Stimulated activated CD8-positive, alpha-beta memory T cell treated with anti-CD3 and anti-CD28 coated beads, Interleukin-15, amount 100 ng/mL, for 4 hours (primary cell): ENCODE measurements around the gene ATP5MC3.

Experiments used
- DNase-seq, 2 donors: peaks; one replicate each; pipeline ENCODE4 v3.0.0-alpha.2; 2020; ENCODE audit warnings: low read depth in 2 of 2

Gene ATP5MC3

DNA sequence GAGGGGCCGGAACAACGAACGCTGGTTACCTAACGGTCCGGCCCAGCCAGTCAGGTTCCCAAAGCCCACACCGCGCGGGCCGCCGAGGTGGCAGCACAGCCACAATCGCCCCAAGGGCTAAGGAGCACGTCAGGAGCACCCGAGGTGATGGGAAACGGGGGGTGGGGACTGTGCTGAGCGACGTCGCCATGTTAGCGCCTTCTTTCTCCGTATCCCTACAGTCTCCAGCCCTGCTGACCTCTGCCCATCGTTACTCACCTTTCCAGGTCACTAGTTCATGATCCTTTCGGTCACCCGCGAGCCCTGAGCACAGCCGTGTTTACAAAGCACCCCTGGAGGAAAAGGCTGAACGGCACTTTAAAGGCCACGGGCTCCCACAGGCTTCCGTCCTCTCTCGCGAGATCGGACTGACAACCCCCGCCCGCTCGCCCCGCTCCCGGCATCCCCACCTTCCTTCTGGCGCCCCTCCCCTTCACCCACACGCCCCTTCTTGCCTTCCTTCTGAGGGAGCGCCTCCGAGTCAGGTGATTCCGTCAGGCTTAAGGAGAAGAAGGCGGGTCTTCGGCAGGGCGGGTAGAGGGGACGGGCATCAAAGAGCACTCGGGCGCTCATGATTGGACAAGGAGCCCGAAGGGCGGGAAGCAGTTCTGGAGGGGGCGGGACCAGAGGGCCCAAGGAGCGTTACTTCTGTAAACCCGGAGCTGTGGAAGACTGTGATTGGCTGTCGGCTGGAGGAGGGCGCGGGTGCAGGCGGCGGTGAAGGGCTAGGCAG, 13.5 kb downstream of the ATP5MC3 start, which contains the start of gene ATF2:
TSS of gene ATF2 (minus strand) at position 412 of the 772 bp plus-strand sequence. CDS start 31,760 bp downstream, outside the sequence.
- peak; percentile 96 to 98 for DNase-seq

GRCh38 chr2:175167076-175167791, 14.3 kb downstream of the ATP5MC3 start:
- no peak for DNase-seq

- DNase-seq: no peak
Measured at GRCh38 chr2:175166216-175166824, 15.2 kb downstream of the ATP5MC3 start.

DNA sequence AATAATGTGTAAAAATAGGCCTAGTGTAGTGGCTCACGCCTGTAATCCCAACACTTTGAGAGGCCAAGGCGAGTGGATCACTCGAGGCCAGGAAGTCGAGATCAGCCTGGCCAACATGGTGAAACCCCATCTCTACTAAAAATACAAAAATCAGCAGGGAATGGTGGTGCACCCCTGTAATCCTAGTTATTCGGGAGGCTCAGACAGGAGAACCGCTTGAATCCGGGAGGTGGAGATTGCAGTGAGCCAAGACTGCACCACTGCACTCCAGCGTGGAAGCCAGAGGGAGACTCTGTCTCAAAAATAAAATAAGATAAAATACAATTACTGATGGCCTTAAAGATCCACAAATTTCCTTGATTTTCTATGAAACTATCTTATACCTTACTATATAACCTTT, 17.3 kb downstream of the ATP5MC3 start:
- no peak for DNase-seq

DNA sequence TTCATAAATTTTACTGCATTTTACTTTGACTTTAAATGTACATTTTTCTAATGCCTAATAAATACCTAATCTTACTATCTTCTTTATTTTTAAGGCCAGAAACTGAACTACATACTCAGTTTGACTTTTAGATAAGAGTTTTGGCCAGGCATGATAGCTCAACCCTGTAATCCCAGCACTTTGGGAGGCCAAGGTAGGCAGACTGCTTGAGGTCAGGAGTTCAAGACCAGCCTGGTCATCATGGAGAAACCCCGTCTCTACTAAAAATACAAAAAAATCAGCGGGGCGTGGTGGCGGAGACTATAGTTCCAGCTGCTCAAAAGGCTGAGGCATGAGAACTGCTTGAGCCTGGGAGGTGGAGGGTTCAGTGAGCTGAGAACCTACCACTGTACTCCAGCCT, 22.6 kb downstream of the ATP5MC3 start:
- DNase-seq: no peak

DNA sequence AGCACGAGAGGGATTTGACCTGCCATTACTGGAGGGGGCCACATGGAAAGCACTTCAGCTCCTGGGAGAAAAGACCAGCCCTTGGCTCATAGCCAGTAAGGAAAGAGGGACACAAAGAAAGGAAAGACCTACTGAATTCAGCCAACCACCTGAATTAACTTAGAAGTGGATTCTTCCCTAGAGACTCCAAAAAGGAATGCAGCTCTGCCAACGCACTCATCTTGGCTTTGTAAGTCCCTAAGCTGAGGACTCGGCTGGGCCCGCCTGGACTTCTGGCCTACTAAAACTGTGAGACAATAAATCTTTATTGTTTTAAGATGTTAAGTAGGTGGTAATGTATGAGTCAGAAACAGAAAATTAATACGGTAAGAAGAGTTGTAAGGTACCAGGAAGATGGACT, 25.0 kb downstream of the ATP5MC3 start:
- DNase-seq: no peak

DNA sequence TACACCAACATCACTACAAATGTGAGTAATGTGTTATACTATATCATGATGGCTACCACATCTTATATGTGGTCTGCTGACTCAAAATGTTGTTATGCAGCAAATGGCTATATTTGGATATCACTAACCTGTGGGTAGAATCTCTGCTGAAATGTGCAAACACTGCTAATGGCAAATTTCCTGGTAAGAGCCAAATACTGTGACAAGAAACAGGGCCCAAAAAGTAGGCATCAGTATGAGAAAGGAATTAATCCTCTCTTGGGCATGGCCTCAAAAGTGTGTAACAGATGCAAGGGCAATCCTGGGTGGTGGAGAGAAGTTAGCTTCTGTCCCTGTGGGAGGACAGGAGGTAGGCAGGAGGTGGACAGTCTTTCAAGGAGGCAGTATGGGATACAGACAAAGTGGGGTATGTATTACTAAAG, 26.8 kb downstream of the ATP5MC3 start:
- DNase-seq: no peak

GRCh38 chr2:175152242-175152641, 29.3 kb downstream of the ATP5MC3 start:
- no peak for DNase-seq

DNA sequence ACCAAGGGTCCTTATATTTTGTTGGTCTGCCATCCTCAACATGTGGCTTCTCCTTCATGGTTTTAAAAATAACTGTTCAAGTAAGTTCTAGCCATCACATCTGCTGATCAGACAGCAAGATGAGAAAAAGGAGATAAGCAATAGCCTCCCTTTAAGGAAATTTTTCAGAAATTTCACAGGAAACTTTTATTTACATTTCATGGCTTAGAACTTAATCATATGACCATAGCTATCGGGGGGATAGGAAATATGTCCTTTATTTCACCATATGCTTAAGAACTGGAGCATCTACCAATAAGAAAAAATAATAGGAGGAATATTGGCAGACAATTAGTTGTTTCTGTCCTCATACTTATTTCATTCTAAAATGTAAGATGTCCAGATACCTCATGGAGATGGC, 29.7 kb downstream of the ATP5MC3 start:
- DNase-seq: no peak

DNA sequence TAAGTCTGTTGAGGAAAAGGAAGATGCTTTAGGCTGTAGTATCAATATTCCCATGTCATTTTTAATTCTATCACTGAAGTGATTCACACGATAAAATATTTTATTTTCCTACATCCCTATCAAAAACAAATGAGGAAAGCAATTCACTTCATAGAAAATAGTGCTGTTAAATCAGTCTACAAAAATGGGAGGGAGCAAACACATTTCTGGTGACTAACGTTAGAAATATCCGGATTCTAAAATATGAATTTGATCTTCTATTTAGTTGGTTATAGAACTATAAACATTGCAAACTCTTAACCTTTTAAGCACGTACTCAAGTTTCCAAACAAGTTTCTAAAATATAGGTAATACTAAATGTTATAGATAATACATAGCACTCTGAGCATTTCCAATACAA, 34.3 kb downstream of the ATP5MC3 start:
- no peak for DNase-seq

DNA sequence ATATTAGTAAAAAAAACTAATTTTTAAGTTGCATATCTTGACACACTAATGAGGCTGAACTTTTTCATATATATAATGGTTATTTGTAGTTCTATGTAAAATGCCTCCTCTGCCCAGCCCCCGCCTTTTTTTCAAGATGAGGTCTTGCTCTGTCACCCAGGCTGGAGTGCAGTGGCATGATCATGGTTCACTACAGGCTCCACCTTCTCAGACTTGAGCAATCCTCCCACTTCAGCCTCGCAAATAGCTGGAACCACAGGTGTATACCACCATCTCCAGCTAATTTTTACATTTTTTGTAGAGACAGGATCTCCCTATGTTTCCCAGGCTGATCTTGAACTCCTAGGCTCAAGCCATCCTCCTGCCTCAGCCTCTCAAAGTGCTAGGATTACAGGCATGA, 37.8 kb downstream of the ATP5MC3 start:
- no peak for DNase-seq

DNA sequence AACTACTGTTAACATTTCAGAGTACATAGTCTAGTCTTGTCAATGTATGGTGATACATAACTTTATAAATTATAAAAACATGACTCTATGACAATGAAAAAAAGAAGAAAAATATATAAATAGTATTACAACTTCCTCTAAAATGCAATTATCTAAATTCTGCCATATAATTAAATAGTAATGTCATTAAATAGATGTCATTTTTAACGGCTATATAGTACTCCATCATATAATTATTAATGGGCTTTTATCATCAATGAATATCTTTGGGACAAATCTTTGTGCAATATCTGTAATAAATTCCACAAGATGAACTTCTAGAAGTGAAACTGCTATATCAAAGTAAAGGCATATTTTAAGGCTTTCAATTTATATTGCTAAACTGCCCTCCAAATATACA, 38.3 kb downstream of the ATP5MC3 start:
- DNase-seq: no peak

GRCh38 chr2:175140332-175140731, 41.2 kb downstream of the ATP5MC3 start:
- no peak for DNase-seq

DNA sequence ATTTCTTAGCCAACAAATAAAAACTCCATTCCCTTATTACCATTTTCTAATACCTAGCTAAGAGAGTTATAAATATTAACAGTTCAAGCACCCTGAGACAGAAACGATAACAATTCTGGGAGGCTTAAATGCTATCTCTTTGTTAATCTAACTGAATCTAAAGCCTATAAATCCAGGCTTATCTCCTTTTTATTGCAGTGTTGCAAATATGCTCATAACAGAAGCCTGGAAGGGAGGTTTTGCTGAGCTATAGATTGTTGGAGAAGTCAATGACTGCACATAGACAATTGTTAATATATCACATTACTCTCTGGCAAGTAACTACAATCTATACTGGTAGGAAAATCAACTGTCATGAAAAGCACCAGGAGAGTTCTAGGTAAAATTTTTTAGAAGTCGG, 43.7 kb downstream of the ATP5MC3 start:
- DNase-seq: no peak

GRCh38 chr2:175136334-175137215, 44.9 kb downstream of the ATP5MC3 start:
- no peak for DNase-seq

DNA sequence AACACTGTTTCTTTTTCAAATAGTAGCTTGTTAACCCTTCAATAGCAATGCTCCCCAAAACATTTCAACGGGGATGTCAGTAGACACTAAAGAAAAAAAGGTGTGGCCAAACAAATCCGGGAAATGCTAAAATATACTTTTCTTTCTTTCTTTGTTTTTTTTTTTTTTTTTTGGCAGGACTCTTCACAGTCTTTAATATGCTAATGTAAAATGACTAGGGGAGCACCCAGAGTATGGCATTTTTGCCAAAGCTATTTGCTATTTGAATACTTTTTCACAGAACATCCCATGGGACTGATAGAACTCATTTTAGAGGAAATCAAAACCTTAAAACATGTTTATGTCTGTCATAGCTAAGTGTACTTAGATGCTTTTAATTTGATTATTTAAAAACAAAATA, 45.6 kb downstream of the ATP5MC3 start:
- no peak for DNase-seq

- no peak for DNase-seq
Measured at GRCh38 chr2:175135177-175135576, 46.3 kb downstream of the ATP5MC3 start.

- no peak for DNase-seq
Measured at GRCh38 chr2:175131252-175131651, 50.3 kb downstream of the ATP5MC3 start.

GRCh38 chr2:175126661-175127060, 54.8 kb downstream of the ATP5MC3 start:
- no peak for DNase-seq
